ENCODE results near the gene PDCD1. TPM values are rescaled to one million over a fixed set of nuclear protein-coding genes. Genes with fewer than 3 reads are reported as not detected.

Gene PDCD1
- total RNA-seq, 1 experiment from 2014 or later: 0.22 TPM

DNA sequence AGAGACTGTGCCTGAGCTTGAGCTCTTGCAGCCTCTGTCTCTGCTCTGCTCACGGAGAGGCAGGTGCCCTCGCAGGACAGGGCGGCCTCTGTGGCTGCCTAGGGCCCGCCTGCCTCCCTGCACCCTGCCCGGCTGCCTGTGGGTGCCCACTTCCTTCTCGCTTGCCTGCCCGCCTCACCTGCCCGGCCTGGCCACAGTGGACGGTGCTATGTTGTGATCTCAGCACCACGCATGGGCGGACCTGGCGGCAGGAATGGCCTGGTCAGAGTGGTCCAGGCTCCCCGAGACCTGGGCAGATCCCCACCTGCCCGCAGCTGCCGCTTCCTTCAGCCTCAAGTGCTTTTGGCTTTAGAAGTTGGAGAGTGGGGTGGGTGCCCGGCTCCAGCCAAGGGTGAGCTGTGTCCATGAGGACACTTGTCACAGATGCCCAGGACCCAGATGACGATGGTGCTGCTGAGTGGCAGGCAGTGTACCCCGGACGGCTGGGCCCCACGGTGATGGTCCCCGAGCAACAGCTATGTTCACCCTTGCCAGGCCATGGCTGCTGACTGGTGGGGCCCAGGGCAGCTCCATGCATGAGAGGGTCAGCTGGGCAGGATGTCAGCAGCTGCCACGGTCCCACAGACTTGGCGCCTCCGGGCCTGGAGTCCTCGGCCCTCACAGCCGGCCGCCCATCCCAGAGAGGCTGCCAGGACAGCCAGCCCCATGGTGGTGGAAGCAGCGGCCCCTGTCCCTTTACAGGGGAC lies 36.2 kb upstream of the PDCD1 start:
- Histone ChIP-seq H3K36me3 (ENCODE audit: control insufficient read depth in 1 of 2, insufficient read depth in 2 of 2, low read length in 2 of 2) (no peaks in the 10 kb centered on the region), H3K79me2 (ENCODE audit: insufficient read depth, low read length) (no peaks in the 10 kb centered on the region), H3K27ac (ENCODE audit: low read depth, low read length) (no peak overlapping the region; the same call in 1 of the 2 replicates), H3K27me3 (ENCODE audit: insufficient read depth, low read length) (no peaks in the 10 kb centered on the region), H3K9me2 (ENCODE audit: insufficient read depth) (no peaks in the 10 kb centered on the region), H3K9me3 (ENCODE audit: control insufficient read depth in 1 of 2, insufficient read depth in 1 of 2, low read depth in 1 of 2, low read length in 2 of 2) (no peaks in the 10 kb centered on the region), H4K20me1 (ENCODE audit: insufficient read depth) (no peaks in the 10 kb centered on the region), H3K4me1 (ENCODE audit: control insufficient read depth in 1 of 2, insufficient read depth in 2 of 2, low read length in 2 of 2) (peaks cover 0 to 13% of the 10 kb centered on the region in 2 experiments; a peak in 1 of 4 replicates), H2AFZ (ENCODE audit: low read depth, low read length, poor library complexity, severe bottlenecking) (no peak overlapping the region), H3K4me2 (ENCODE audit: low read length) (no peak overlapping the region), H3K4me3 (replicated peaks in 1 of 2; ENCODE audit: low read depth in 1 of 2, low read length in 2 of 2) (no peak overlapping the region), H3K9ac (ENCODE audit: low read length) (no peak overlapping the region)
- ChIA-PET POLR2A (no interaction called here), CTCF (no interaction called here), RAD21 (ENCODE audit: low non-redundant PET in 1 of 2, low total read pairs in 2 of 2, uncharacterized antibody in 2 of 2, unreplicated experiment in 2 of 2) (no interaction called here)
- TF ChIP-seq SRF (IDR thresholded peaks at IDR 0.05; ENCODE audit: low read depth): no peak
- DNase-seq (ENCODE audit: low read depth, low spot score) (no peak), ATAC-seq (no peak)
- intact Hi-C loops (cut with micrococcal nuclease): no loop called here
- BruUV-seq (replicated peaks): no TSS peak

DNA sequence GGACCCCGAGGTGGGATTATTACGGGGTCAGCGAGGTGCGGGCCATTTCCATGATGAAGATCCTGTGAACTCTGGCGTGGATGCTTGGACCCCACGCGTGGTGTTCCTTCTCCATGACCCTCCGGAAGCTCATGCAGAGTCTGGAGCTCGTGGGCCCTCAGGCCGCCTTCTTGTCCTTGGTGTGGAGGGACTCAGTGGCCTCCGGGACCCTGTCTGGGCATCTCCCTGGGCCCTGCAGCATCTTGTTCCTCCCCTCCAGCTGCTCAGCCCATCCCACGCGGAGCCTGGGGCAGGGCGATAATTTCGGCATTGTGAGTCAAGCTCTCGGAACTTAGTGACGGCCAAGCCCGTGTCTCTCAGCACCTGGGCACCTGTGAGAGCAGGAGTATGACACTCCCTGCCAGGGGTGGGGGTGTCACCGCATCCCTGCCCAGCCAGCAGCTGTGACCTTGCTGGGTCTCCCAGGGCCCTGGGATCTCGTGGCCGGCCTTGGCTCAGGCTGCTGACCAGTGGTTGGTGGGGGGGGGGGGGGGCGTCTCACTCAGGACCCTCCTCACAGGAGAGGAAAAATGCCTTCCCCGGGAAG lies 35.5 kb upstream of the PDCD1 start:
- POLR2A ChIA-PET: no interaction called here
- intact Hi-C loops (cut with micrococcal nuclease): no loop called here
- Histone ChIP-seq H3K36me3 (ENCODE audit: control insufficient read depth in 1 of 2, insufficient read depth in 2 of 2, low read length in 2 of 2) (no peaks in the 10 kb centered on the region), H3K4me1 (ENCODE audit: control insufficient read depth in 1 of 2, insufficient read depth in 2 of 2, low read length in 2 of 2) (peaks cover 0 to 13% of the 10 kb centered on the region in 2 experiments; a peak in 1 of 4 replicates), H3K4me2 (ENCODE audit: low read length) (no peak overlapping the region), H3K79me2 (ENCODE audit: insufficient read depth, low read length) (no peaks in the 10 kb centered on the region), H3K27me3 (ENCODE audit: insufficient read depth, low read length) (no peaks in the 10 kb centered on the region), H3K9me3 (ENCODE audit: control insufficient read depth in 1 of 2, insufficient read depth in 1 of 2, low read depth in 1 of 2, low read length in 2 of 2) (no peaks in the 10 kb centered on the region), H2AFZ (ENCODE audit: low read depth, low read length, poor library complexity, severe bottlenecking) (no peak overlapping the region), H3K9me2 (ENCODE audit: insufficient read depth) (no peaks in the 10 kb centered on the region), H3K27ac (ENCODE audit: low read depth, low read length) (no peak overlapping the region), H3K9ac (ENCODE audit: low read length) (no peak overlapping the region), H3K4me3 (replicated peaks in 1 of 2; ENCODE audit: low read depth in 1 of 2, low read length in 2 of 2) (no peak overlapping the region), H4K20me1 (ENCODE audit: insufficient read depth) (no peaks in the 10 kb centered on the region)
- CTCF ChIA-PET: no interaction called here
- ATAC-seq (no peak), DNase-seq (ENCODE audit: low read depth, low spot score) (no peak)
- TF ChIP-seq CEBPB (IDR thresholded peaks at IDR 0.05; ENCODE audit: low read depth): no peak
- TF ChIP-seq ELF1 (IDR thresholded peaks at IDR 0.05; ENCODE audit: borderline replicate concordance, low read depth): no peak
- TF ChIP-seq CBX3 (IDR thresholded peaks at IDR 0.05; ENCODE audit: low read depth): no peak
- TF ChIP-seq EGR1 (IDR thresholded peaks at IDR 0.05; ENCODE audit: low read depth): no peak
- RAD21 ChIA-PET (ENCODE audit: low non-redundant PET in 1 of 2, low total read pairs in 2 of 2, uncharacterized antibody in 2 of 2, unreplicated experiment in 2 of 2): no interaction called here
- BruUV-seq (replicated peaks): no TSS peak

Data from HCT116 (cell line).